IgD-negative memory B cell (primary cell): ENCODE data around the gene PMVK. TPM values are rescaled to one million over a fixed set of nuclear protein-coding genes. Genes with fewer than 3 reads are reported as not detected.

ENCODE experiments used
- polyA plus RNA-seq: library from polyadenylated mRNA; unstranded; fragments of 300-500 nt; fragmentation: Illumina TruSeq; gene quantifications from one replicate; pipeline ENCODE4 v1.2.3, GENCODE V29; 2021

The PMVK gene
- polyA plus RNA-seq, 1 donor from 2014 or later, result 78.3 TPM

Other genes starting within 250 kb of the PMVK start
- 0.88 TPM for gene KCNN3, start 66.4 kb downstream of the PMVK start, polyA plus RNA-seq
- gene PBXIP1, start 19.4 kb upstream of the PMVK start, polyA plus RNA-seq, result 123 TPM
- gene PYGO2, start 25.1 kb upstream of the PMVK start, polyA plus RNA-seq, result 42.5 TPM
- 35.7 TPM for gene SHC1, start 34.0 kb upstream of the PMVK start, polyA plus RNA-seq
- 102 TPM for gene CKS1B, start 38.0 kb upstream of the PMVK start, polyA plus RNA-seq
- 57.6 TPM for gene FLAD1, start 46.6 kb upstream of the PMVK start, polyA plus RNA-seq
- gene LENEP, start 56.9 kb upstream of the PMVK start, polyA plus RNA-seq, result not detected
- 7.7 TPM for gene ZBTB7B, start 66.1 kb upstream of the PMVK start, polyA plus RNA-seq
- not detected for gene DCST2, start 97.1 kb upstream of the PMVK start, polyA plus RNA-seq
- gene DCST1, start 97.1 kb upstream of the PMVK start, polyA plus RNA-seq, result not detected
- 8.0 TPM for gene ADAM15, start 114.6 kb upstream of the PMVK start, polyA plus RNA-seq
- gene EFNA4, start 127.0 kb upstream of the PMVK start, polyA plus RNA-seq, result 8.5 TPM
- gene EFNA3, start 142.1 kb upstream of the PMVK start, polyA plus RNA-seq, result 1.3 TPM
- not detected for gene EFNA1, start 191.2 kb upstream of the PMVK start, polyA plus RNA-seq
- gene SLC50A1, start 199.1 kb upstream of the PMVK start, polyA plus RNA-seq, result 72.9 TPM
- gene DPM3, start 203.8 kb upstream of the PMVK start, polyA plus RNA-seq, result 83.9 TPM
- 420 TPM for gene KRTCAP2, start 236.6 kb upstream of the PMVK start, polyA plus RNA-seq
- 0.14 TPM for gene TRIM46, start 237.1 kb upstream of the PMVK start, polyA plus RNA-seq